HepG2 (cell line): ENCODE data around the gene CRK. TPM values are rescaled to one million over a fixed set of nuclear protein-coding genes. Genes with fewer than 3 reads are reported as not detected.

ENCODE experiments used
- CREB1 ChIP-seq, 2 experiments: fragments of 450-650 bp in 1 of 2; IDR thresholded peaks; 2 replicates each; pipeline ENCODE4 v1.6.1; 2016 to 2017; ENCODE audit warnings: control low read depth in 1 of 2, mild to moderate bottlenecking in 1 of 2, missing compliant biosample characterization in 1 of 2, missing genetic modification characterization in 1 of 2
- FOXK1 ChIP-seq: sonication (generic); formaldehyde crosslinking; IDR thresholded peaks from 2 replicates; pipeline ENCODE4 v1.4.0; 2020; ENCODE audit warnings: low read depth, missing genetic modification reagents, borderline replicate concordance
- GABPA ChIP-seq, 2 experiments: IDR thresholded peaks; 2 replicates each; pipeline ENCODE4 v1.6.1; 2011 to 2016; ENCODE audit warnings: low read depth in 2 of 2, low read length in 1 of 2, missing biosample characterization in 1 of 2, missing genetic modification characterization in 1 of 2
- HNF4A ChIP-seq: sonication (generic); formaldehyde crosslinking; IDR thresholded peaks from 2 replicates; pipeline ENCODE4 v1.4.0; 2020; ENCODE audit warnings: missing genetic modification reagents
- KAT2B ChIP-seq: fragments of 150-350 bp; IDR thresholded peaks from 2 replicates; pipeline ENCODE4 v1.6.1; 2014; ENCODE audit warnings: low read depth, low read length, borderline replicate concordance
- KMT2B ChIP-seq: IDR thresholded peaks from 2 replicates; pipeline ENCODE4 v1.6.1; 2016; ENCODE audit warnings: missing genetic modification reagents, missing compliant biosample characterization
- MIER3 ChIP-seq: IDR thresholded peaks from 2 replicates; pipeline ENCODE4 v1.6.1; 2016; ENCODE audit warnings: missing compliant biosample characterization, borderline replicate concordance
- PAF1 ChIP-seq: IDR thresholded peaks from 2 replicates; pipeline ENCODE4 v1.6.1; 2016; ENCODE audit warnings: missing genetic modification reagents, missing compliant biosample characterization
- PITX1 ChIP-seq: sonication (generic); formaldehyde crosslinking; IDR thresholded peaks from 2 replicates; pipeline ENCODE4 v1.5.1; 2020; ENCODE audit warnings: mild to moderate bottlenecking, missing genetic modification reagents
- REXO4 ChIP-seq: sonication (generic); formaldehyde crosslinking; IDR thresholded peaks from 2 replicates; pipeline ENCODE4 v1.8.0; 2022; ENCODE audit warnings: missing genetic modification reagents, mild to moderate bottlenecking, borderline replicate concordance
- SMAD3 ChIP-seq: sonication (generic); formaldehyde crosslinking; IDR thresholded peaks from 2 replicates; pipeline ENCODE4 v1.4.0; 2020; ENCODE audit warnings: missing genetic modification reagents
- SMAD9 ChIP-seq: sonication (generic); formaldehyde crosslinking; IDR thresholded peaks from 2 replicates; pipeline ENCODE4 v1.5.1; 2020; ENCODE audit warnings: mild to moderate bottlenecking, missing genetic modification reagents
- SRSF4 ChIP-seq: fragments of 200-400 bp; formaldehyde crosslinking; IDR thresholded peaks from one replicate; pipeline ENCODE4 v1.6.1; 2018; ENCODE audit warnings: mild to moderate bottlenecking, low read depth, low read length, moderate library complexity; ENCODE audit not compliant: poor library complexity, severe bottlenecking
- TBL1XR1 ChIP-seq: fragments of 150-350 bp; IDR thresholded peaks from 2 replicates; pipeline ENCODE4 v1.6.1; 2014; ENCODE audit warnings: borderline replicate concordance, low read length; ENCODE audit not compliant: partially characterized antibody
- THYN1 ChIP-seq: sonication (generic); formaldehyde crosslinking; IDR thresholded peaks from 2 replicates; pipeline ENCODE4 v1.8.1; 2023; ENCODE audit warnings: low read depth, mild to moderate bottlenecking, moderate library complexity, missing genetic modification reagents, borderline replicate concordance
- ZEB1 ChIP-seq: IDR thresholded peaks from 2 replicates; pipeline ENCODE4 v1.6.1; 2012; ENCODE audit warnings: mild to moderate bottlenecking, low read depth, inconsistent platforms; ENCODE audit not compliant: insufficient replicate concordance
- ZMYM4 ChIP-seq: sonication (generic); formaldehyde crosslinking; IDR thresholded peaks from 2 replicates; pipeline ENCODE4 v1.8.1; 2023; ENCODE audit warnings: mild to moderate bottlenecking, missing genetic modification reagents
- ZNF225 ChIP-seq: sonication (generic); formaldehyde crosslinking; IDR thresholded peaks from 2 replicates; pipeline ENCODE4 v1.4.0; 2020; ENCODE audit warnings: mild to moderate bottlenecking, missing genetic modification reagents
- ZNF329 ChIP-seq: sonication (generic); formaldehyde crosslinking; IDR thresholded peaks from 2 replicates; pipeline ENCODE4 v1.9.0; 2021; ENCODE audit warnings: low read depth, mild to moderate bottlenecking, missing genetic modification reagents
- ZNF468 ChIP-seq: sonication (generic); formaldehyde crosslinking; IDR thresholded peaks from 2 replicates; pipeline ENCODE4 v1.8.0; 2022; ENCODE audit warnings: mild to moderate bottlenecking, moderate library complexity, missing genetic modification reagents
- polyA plus RNA-seq, 8 experiments: library from polyadenylated mRNA; depleted of rRNA in 3 of 8; stranded (reverse) in 7 of 8; unstranded in 1 of 8; fragments of >200 nt; fragmentation: Illumina TruSeq in 4 of 8; extraction: Trizol in 4 of 8; gene quantifications; 2 replicates each; pipeline versions ENCODE4 v1.2.1 to v1.2.3, GENCODE V29; 2011 to 2016; ENCODE audit warnings: low read depth in 4 of 8, missing spikeins in 1 of 8, mixed read lengths in 1 of 8; ENCODE audit not compliant: insufficient read depth in 1 of 8
- total RNA-seq, 5 experiments: library from RNA; depleted of rRNA; stranded (reverse); fragments of >200 nt; fragmentation: Illumina TruSeq; extraction: Trizol; gene quantifications; 2 replicates each; pipeline ENCODE4 v1.2.3, GENCODE V29; 2016; ENCODE audit warnings: low read depth in 1 of 5
- TF ChIP-seq, protein P1 (sequence below): sonication (generic); formaldehyde crosslinking; IDR thresholded peaks from 2 replicates; pipeline ENCODE4 v1.9.0; 2021; ENCODE audit warnings: missing genetic modification reagents, borderline replicate concordance
- TF ChIP-seq, protein P2 (sequence below): IDR thresholded peaks from 2 replicates; pipeline ENCODE4 v1.6.1; 2012; ENCODE audit warnings: low read length, improper control_type of control experiment
- TF ChIP-seq, protein P3 (sequence below): sonication (generic); formaldehyde crosslinking; IDR thresholded peaks from 2 replicates; pipeline ENCODE4 v1.4.0; 2020; ENCODE audit warnings: low read depth, mild to moderate bottlenecking, missing genetic modification reagents
- TF ChIP-seq, protein P4 (sequence below): sonication (generic); formaldehyde crosslinking; conservative IDR thresholded peaks from 2 replicates; pipeline ENCODE4 v1.4.0; 2020; ENCODE audit warnings: missing genetic modification reagents

The CRK gene
- total and polyA plus RNA-seq, 2 of the 13 experiments (the other 11 are each of a cell fraction or from before 2014, with no cell fraction given) = 47.4 to 54.2 TPM

DNA sequence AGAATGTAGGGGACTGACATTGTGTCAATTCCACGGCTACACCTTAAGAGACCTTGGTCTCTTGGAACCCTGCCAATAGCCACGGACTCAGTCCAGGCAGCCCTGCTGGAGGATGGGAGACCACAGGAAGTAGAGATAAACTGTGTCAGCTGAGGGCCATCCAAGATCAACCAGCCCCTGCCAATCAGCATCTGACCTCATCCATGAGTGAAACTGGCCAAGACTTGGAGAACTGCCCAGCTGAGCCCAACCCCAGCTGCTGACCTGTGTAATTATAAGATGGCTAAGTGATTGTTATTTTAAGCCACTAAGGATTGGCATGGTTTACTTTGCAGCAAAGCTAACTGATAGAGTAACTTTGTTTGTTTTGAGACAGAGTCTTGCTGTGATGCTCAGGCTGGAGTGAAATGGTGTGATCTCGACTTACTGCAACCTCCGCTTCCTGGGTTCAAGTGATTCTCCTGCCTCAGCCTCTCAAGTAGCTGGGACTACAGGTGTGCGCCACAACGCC lies 42.7 kb downstream of the CRK start (continued):
- TF ChIP-seq ZEB1 (no peak), PITX1 (0 out of 2 replicates have a peak, but pooled peaks have one; percentile 21), THYN1 (no peak), PAF1 (no peak), KAT2B (no peak), ZNF225 (no peak), ZNF329 (no peak), ZMYM4 (CRISPR knock-in tag) (no peak), MIER3 (no peak), SMAD3 (CRISPR knock-in tag) (no peak), SMAD9 (CRISPR knock-in tag) (no peak), KMT2B (CRISPR knock-in tag) (no peak), FOXK1 (CRISPR knock-in tag) (0 out of 2 replicates have a peak, but pooled peaks have one; percentile 30), HNF4A (CRISPR knock-in tag) (peak; percentile 64), CREB1 (IDR thresholded peaks at IDR 0.05) (no peak), CREB1 (CRISPR knock-in tag; IDR thresholded peaks at IDR 0.05) (peak; percentile 70), TBL1XR1 (no peak), ZNF468 (CRISPR knock-in tag) (no peak), GABPA (IDR thresholded peaks at IDR 0.05; ENCODE audit: low read depth, low read length) (no peak), GABPA (CRISPR knock-in tag; IDR thresholded peaks at IDR 0.05; ENCODE audit: low read depth) (peak; percentile 69), REXO4 (CRISPR knock-in tag) (no peak), SRSF4 (no peak)
- TF ChIP-seq, protein P1, sequence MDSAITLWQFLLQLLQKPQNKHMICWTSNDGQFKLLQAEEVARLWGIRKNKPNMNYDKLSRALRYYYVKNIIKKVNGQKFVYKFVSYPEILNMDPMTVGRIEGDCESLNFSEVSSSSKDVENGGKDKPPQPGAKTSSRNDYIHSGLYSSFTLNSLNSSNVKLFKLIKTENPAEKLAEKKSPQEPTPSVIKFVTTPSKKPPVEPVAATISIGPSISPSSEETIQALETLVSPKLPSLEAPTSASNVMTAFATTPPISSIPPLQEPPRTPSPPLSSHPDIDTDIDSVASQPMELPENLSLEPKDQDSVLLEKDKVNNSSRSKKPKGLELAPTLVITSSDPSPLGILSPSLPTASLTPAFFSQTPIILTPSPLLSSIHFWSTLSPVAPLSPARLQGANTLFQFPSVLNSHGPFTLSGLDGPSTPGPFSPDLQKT (CRISPR knock-in tag) = no peak
- TF ChIP-seq, protein P2, sequence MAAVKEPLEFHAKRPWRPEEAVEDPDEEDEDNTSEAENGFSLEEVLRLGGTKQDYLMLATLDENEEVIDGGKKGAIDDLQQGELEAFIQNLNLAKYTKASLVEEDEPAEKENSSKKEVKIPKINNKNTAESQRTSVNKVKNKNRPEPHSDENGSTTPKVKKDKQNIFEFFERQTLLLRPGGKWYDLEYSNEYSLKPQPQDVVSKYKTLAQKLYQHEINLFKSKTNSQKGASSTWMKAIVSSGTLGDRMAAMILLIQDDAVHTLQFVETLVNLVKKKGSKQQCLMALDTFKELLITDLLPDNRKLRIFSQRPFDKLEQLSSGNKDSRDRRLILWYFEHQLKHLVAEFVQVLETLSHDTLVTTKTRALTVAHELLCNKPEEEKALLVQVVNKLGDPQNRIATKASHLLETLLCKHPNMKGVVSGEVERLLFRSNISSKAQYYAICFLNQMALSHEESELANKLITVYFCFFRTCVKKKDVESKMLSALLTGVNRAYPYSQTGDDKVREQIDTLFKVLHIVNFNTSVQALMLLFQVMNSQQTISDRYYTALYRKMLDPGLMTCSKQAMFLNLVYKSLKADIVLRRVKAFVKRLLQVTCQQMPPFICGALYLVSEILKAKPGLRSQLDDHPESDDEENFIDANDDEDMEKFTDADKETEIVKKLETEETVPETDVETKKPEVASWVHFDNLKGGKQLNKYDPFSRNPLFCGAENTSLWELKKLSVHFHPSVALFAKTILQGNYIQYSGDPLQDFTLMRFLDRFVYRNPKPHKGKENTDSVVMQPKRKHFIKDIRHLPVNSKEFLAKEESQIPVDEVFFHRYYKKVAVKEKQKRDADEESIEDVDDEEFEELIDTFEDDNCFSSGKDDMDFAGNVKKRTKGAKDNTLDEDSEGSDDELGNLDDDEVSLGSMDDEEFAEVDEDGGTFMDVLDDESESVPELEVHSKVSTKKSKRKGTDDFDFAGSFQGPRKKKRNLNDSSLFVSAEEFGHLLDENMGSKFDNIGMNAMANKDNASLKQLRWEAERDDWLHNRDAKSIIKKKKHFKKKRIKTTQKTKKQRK = no peak
- TF ChIP-seq, protein P3, sequence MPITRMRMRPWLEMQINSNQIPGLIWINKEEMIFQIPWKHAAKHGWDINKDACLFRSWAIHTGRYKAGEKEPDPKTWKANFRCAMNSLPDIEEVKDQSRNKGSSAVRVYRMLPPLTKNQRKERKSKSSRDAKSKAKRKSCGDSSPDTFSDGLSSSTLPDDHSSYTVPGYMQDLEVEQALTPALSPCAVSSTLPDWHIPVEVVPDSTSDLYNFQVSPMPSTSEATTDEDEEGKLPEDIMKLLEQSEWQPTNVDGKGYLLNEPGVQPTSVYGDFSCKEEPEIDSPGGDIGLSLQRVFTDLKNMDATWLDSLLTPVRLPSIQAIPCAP (CRISPR knock-in tag) = no peak
- TF ChIP-seq, protein P4, sequence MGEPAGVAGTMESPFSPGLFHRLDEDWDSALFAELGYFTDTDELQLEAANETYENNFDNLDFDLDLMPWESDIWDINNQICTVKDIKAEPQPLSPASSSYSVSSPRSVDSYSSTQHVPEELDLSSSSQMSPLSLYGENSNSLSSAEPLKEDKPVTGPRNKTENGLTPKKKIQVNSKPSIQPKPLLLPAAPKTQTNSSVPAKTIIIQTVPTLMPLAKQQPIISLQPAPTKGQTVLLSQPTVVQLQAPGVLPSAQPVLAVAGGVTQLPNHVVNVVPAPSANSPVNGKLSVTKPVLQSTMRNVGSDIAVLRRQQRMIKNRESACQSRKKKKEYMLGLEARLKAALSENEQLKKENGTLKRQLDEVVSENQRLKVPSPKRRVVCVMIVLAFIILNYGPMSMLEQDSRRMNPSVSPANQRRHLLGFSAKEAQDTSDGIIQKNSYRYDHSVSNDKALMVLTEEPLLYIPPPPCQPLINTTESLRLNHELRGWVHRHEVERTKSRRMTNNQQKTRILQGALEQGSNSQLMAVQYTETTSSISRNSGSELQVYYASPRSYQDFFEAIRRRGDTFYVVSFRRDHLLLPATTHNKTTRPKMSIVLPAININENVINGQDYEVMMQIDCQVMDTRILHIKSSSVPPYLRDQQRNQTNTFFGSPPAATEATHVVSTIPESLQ = no peak
